OCI-M2 (cell line): ENCODE measurements around the gene DLG1.

Experiments
- DNase-seq: peaks from one replicate; lab custom pipeline; 2025; ENCODE audit not compliant: unreplicated experiment; lab: John Stamatoyannopoulos, UW

The DLG1 gene

GRCh38 chr3:197002701-197003454 is 295.5 kb downstream of the DLG1 start:
- DNase-seq: no peak

- DNase-seq: no peak
Measured at GRCh38 chr3:197001972-197002700, 296.3 kb downstream of the DLG1 start.

GRCh38 chr3:197001106-197001971 is 297.1 kb downstream of the DLG1 start:
- no peak for DNase-seq

GRCh38 chr3:197000211-197000610 is 298.2 kb downstream of the DLG1 start:
- DNase-seq: no peak

GRCh38 chr3:196998966-196999760 is 299.2 kb downstream of the DLG1 start:
- no peak for DNase-seq

GRCh38 chr3:196997311-196997710 is 301.1 kb downstream of the DLG1 start:
- no peak for DNase-seq

- no peak for DNase-seq
Measured at GRCh38 chr3:196996454-196997265, 301.8 kb downstream of the DLG1 start.

- no peak for DNase-seq
Measured at GRCh38 chr3:196995646-196996355, 302.6 kb downstream of the DLG1 start.

GRCh38 chr3:196995027-196995426 is 303.4 kb downstream of the DLG1 start:
- no peak for DNase-seq

- DNase-seq: no peak
Measured at GRCh38 chr3:196994056-196994455, 304.4 kb downstream of the DLG1 start.
